Measurements from ENCODE around the gene FOXL1.

FOXL1 gene

GRCh38 chr16:86578061-86578599, at the start of gene FOXL1:
FOXL1 (plus strand) TSS chr16:86578549; CDS start chr16:86578724, 175 bp downstream.
- DNase-seq (ENCODE audit: low read depth), result no peak

DNA sequence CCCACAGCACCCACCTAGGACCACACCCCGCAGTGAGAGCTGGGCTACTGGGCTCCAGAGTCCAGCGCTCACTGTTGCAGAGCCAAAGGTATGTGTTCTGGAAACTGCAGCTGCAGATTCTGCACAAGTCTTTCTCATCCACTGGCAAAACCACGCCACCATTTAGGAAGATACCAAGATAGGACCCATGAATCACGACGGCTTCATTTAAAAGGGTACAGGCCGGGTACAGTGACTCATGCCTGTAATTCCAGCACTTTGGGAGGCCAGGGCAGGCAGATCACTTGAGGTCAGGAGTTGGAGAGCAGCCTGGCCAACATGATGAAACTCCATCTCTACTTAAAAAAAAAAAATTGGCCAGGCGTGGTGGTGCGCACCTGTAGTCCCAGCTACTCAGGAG, 49.2 kb upstream of the FOXL1 start:
- DNase-seq (ENCODE audit: low read depth), result no peak

- DNase-seq (ENCODE audit: low read depth), result no peak
Measured at GRCh38 chr16:86530251-86531190, 47.8 kb upstream of the FOXL1 start.

DNA sequence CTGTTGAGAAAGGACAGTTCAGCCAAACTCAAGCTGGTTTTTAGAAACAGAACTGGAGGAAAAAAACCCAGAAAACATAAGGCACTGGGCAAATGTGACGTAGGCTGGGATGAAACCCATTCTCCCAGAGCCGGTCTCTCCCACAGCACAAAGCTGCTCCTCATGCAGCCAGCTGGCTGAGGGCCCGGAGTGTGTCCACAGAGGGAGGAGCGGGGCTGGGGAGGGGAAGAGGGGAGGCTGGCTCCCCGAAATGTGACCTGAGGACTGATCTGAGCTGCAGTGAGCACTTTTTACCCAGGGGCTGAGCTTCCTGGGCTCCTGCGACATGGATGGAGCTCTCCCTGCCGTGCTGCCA, 47.2 kb upstream of the FOXL1 start:
- no peak for DNase-seq (ENCODE audit: low read depth)

DNA sequence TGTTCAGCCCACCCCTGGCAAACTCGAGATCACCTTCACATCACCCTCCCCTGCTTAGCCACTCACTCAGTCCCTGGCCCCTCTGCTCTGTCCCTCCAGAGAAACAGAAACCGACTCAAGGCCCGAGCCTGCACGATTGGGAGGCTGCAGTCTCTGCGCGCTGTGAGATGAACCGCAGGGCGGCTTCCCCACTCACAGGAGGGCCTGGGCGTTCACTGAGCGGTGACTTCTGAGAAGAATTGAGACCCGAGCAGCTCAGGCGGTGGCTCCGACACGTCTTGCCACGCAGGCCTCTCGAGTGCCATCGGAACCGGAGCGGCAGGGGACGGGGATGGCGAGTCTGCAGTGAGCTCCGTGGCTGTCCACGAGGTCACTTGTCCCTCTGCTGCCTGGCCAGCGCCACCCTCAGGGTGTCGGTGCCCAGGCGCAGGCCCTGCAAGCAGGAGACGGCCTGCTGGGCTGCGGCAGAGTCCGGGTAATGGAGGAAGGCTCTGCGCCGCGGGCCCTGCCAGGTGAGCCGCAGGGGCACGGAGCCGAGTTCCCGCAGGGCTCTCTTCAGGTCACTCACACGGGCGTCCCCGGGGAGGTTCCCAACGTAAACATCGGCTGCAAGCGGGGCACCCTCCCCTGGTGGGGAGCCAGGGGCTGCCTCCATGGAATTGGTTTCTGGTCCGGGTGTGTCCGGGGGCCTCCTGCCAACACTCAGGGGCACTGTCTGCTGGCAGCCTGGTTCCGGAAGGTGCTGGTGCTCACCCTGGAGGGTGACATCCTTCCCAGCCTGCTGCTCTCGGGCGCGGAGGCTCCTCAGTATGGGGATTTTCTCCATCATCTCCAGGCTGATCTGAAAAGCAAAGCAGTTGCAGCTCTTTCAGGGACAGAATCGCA, 46.5 kb upstream of the FOXL1 start:
- no peak for DNase-seq (ENCODE audit: low read depth)

DNA sequence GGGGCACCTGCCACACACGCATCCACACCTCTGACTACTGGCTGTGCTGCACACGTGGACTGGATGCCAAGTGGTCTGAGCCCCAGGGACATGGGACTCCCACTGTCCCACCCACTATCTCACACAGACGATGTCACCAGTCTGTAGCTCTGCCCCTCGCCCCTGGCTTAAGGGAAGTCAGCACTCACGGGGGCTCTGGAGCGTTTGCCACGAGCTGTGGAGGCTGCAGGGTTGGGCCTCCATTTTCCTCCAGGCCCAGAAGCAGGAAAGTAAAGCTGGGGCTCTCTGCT, 45.9 kb upstream of the FOXL1 start:
- DNase-seq (ENCODE audit: low read depth), result no peak

- no peak for DNase-seq (ENCODE audit: low read depth)
Measured at GRCh38 chr16:86533076-86533475, 45.3 kb upstream of the FOXL1 start.

GRCh38 chr16:86533767-86534351, 44.5 kb upstream of the FOXL1 start:
- DNase-seq (ENCODE audit: low read depth), result no peak

GRCh38 chr16:86534779-86535615, 43.4 kb upstream of the FOXL1 start:
- DNase-seq (ENCODE audit: low read depth), result no peak

DNA sequence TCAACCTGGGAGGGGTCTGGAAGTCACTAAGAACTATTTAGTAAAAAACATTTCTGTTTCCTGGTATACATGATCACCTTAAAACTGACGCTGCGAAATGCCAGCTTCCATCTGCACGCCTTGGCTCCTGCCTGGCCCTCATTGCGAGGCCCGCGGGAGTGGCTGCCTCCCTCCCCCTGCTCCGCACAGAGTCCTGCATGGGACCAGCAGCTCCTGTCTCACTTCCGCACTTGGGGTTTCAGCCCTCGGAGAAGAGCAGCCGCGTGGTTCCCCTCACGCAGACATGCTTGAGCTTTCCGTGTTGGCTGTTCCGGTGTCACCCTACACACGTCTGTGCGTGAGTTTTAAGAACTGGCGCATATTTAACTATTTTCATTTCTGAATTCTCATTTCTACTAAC, 41.7 kb upstream of the FOXL1 start:
- no peak for DNase-seq (ENCODE audit: low read depth)

DNA sequence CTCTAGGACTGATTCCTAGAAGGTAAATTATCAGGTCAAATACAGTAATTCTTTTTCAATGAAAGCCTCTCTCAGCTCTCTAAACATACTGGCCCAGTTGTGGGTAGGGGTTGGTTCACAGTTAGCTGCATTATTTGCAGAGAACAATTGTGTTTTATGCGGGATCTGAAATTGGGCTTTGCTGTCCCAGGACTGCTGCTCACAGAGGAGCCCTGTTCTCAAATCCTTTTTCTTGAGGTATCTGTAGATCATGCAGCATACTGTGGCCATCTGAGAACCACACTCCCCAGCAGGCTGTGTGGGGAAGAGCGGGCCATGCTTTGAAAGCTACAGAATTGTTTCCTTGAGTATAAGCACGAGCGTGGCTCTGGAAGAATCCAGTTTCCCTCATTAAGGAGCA, 40.9 kb upstream of the FOXL1 start:
- no peak for DNase-seq (ENCODE audit: low read depth)

DNA sequence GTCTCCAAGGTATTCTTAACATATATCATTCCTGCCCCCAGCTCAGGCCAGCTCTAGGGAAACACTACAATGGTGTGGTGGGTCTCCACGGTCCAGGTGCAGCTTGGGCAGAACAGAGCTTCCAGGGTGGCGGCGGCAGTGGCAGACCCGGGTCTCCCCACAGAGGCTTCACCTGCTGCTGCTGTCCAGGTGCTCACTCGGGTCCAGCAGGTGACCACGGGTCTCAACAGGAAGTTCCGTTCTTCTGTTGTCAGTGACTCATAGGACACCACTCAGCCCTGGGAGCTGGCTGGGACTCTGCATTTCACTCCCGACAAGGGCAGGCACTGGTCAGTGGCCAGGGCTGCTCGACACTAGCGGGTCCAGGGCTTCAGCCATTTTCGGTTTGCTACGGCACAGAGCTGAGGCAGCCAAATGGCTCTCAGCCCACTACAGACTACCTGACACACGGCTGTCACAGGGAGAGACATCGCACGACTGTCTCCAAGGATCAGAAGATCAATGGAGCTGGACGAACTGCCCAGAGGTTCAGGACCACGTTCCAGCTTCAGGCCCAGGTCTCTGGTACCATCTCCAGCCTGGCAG, 40.1 kb upstream of the FOXL1 start:
- DNase-seq (ENCODE audit: low read depth), result no peak

DNA sequence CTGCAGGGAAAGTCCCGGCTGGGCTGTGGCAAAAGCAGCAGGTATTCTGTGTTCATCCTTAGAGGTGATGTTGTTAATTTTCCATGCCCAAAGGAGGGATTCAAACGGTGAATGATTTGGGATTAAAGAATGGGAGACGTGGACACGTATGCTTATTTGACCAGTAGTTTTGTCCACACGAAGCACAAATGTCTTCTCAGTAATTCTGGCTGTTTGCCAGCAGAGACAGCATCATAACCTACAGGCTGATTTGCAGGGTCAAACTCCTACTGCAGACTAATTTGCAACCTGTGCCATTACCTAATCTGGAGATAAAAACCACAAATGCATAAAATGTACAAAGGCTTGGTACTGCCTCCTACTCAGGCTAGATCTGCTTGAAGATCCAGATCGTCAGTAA, 37.5 kb upstream of the FOXL1 start:
- DNase-seq (ENCODE audit: low read depth), result no peak

GRCh38 chr16:86541560-86541959, 36.8 kb upstream of the FOXL1 start:
- no peak for DNase-seq (ENCODE audit: low read depth)

GRCh38 chr16:86542756-86543750, 35.3 kb upstream of the FOXL1 start:
- no peak for DNase-seq (ENCODE audit: low read depth)

- DNase-seq (ENCODE audit: low read depth), result no peak
Measured at GRCh38 chr16:86545481-86545880, 32.9 kb upstream of the FOXL1 start.

DNA sequence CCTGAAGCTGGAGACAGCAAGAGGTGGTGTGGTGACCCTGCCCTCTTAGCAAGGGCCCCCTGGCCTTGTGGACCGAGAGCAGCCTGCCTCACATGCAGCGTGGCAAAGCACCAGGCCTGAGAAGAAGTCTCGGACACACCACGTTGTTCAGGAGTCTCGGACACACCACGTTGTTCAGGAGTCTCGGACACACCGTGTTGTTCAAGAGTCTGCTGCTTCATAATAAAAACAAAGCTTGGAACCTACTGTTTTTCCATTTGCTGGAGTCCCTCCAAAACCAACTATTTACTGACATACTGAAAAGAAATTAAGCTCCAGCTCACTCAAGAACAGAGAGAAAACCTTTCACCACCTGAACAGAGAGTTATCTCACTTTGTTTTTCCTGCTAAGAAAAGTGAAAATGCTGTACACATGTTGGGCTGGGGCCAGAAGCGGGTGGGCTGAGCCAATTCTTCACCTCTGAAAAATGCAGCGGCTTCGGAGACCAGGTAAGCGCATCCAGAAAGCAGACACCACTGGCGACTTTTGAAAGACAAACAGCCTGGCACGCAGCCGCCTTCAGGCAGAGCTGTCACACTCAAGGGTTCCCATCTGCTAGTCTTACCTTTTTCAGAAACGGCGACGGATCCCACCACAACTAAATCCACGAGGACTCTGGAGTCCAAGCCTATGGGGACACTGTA, 32.3 kb upstream of the FOXL1 start:
- no peak for DNase-seq (ENCODE audit: low read depth)

DNA sequence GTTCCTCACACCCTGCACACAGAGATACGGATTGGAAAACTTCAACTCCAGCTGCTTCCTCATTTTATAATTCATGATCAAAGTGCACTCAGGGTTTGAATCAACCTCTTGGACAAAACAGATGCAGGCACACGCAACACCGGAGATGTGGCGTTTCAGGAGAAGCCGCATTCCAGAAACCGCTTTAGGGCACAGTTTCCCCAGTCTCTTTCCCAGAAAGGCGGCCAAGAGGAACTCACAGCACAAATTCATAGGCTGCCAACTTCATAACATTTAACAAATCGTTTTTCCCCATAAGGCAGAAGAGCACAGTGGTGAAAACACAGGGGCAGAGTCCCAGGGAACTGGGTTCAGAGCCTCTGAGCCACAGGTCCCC, 31.7 kb upstream of the FOXL1 start:
- no peak for DNase-seq (ENCODE audit: low read depth)

- DNase-seq (ENCODE audit: low read depth), result no peak
Measured at GRCh38 chr16:86547286-86547685, 31.1 kb upstream of the FOXL1 start.

All from activated T-helper 1 cell treated with Interleukin-2 at 50 U/mL for 16 hours (primary cell).